K562 (cell line): ENCODE measurements around the gene FANCG. TPM values are rescaled to one million over a fixed set of nuclear protein-coding genes. Genes with fewer than 3 reads are reported as not detected.
A peak's percentile ranks its signal among the peaks of the same experiment; 100 is the strongest.

Experiments used
- GABPB1 ChIP-seq: sonication (generic); formaldehyde crosslinking; IDR thresholded peaks from 2 replicates; pipeline ENCODE4 v1.8.0; 2022; ENCODE audit warnings: mild to moderate bottlenecking, missing genetic modification reagents
- HDAC6 ChIP-seq: IDR thresholded peaks from 2 replicates; pipeline ENCODE4 v1.6.1; 2012; ENCODE audit warnings: low read depth, mild to moderate bottlenecking, control low read depth, inconsistent platforms, low read length, moderate library complexity
- MGA ChIP-seq: fragments of 450-650 bp; IDR thresholded peaks from 2 replicates; pipeline ENCODE4 v1.6.1; 2016; ENCODE audit warnings: mild to moderate bottlenecking, moderate library complexity
- RBM22 ChIP-seq: fragments of 200-400 bp; formaldehyde crosslinking; IDR thresholded peaks from 2 replicates; pipeline ENCODE4 v1.6.1; 2018; ENCODE audit warnings: low read length, low read depth; ENCODE audit not compliant: poor library complexity, severe bottlenecking
- SRF ChIP-seq, 2 experiments: fragments of 250-450, 450-650 bp in 1 of 2; sonication (Bioruptor Pico) in 1 of 2; sonication (generic) in 1 of 2; formaldehyde crosslinking; IDR thresholded peaks; 2 replicates each; pipeline versions ENCODE4 v1.5.0 to v1.5.1; 2020 to 2022; ENCODE audit warnings: mild to moderate bottlenecking in 1 of 2, missing genetic modification reagents in 1 of 2
- U2AF2 ChIP-seq: fragments of 200-400 bp; formaldehyde crosslinking; optimal IDR thresholded peaks from 2 replicates; pipeline ENCODE3; 2017; ENCODE audit warnings: low read depth, mild to moderate bottlenecking, low read length
- XRCC3 ChIP-seq: fragments of 450-650 bp; IDR thresholded peaks from 2 replicates; pipeline ENCODE4 v1.6.1; 2017; ENCODE audit warnings: mild to moderate bottlenecking, moderate library complexity
- polyA plus RNA-seq, 8 experiments: library from polyadenylated mRNA; depleted of rRNA in 4 of 8; stranded (reverse) in 5 of 8; unstranded in 3 of 8; fragments of >200 nt; fragmentation: Nextera tagmentation in 2 of 8; fragmentation: Illumina TruSeq in 1 of 8; extraction: Ambion mirVana in 2 of 8; extraction: Trizol in 1 of 8; gene quantifications; 2 replicates each; pipeline versions ENCODE4 v1.2.1 to v1.2.3, GENCODE V29; 2011 to 2014; ENCODE audit warnings: inconsistent platforms in 1 of 8, missing spikeins in 1 of 8
- total RNA-seq, 7 experiments: library from RNA; depleted of rRNA in 6 of 7; stranded (reverse); fragments of >200 nt in 6 of 7; fragmentation: Illumina TruSeq in 2 of 7; extraction: Trizol in 2 of 7; gene quantifications; 2 replicates each; pipeline versions ENCODE4 v1.2.1 to v1.2.3, GENCODE V29; 2011 to 2021; ENCODE audit warnings: low replicate concordance in 1 of 7
- TF ChIP-seq, protein P1 (sequence below): fragments of 150-350 bp; IDR thresholded peaks from 2 replicates; pipeline ENCODE4 v1.6.1; 2014; ENCODE audit warnings: low read depth, mild to moderate bottlenecking, low read length, borderline replicate concordance
- TF ChIP-seq, protein P2 (sequence below): sonication (generic); formaldehyde crosslinking; IDR thresholded peaks from 2 replicates; pipeline ENCODE4 v1.5.0; 2020; ENCODE audit warnings: missing genetic modification reagents
- TF ChIP-seq, protein P3 (sequence below): fragments of 250-450 bp; sonication (Bioruptor Pico); IDR thresholded peaks from 2 replicates; pipeline ENCODE4 v1.8.0; 2021; ENCODE audit warnings: moderate library complexity, mild to moderate bottlenecking, inconsistent platforms

FANCG gene
- total and polyA plus RNA-seq, 9 of the 15 experiments (the other 6 are each of a cell fraction or from before 2014, with no cell fraction given) = 7.5 to 43.9 (median 31.0) TPM

DNA sequence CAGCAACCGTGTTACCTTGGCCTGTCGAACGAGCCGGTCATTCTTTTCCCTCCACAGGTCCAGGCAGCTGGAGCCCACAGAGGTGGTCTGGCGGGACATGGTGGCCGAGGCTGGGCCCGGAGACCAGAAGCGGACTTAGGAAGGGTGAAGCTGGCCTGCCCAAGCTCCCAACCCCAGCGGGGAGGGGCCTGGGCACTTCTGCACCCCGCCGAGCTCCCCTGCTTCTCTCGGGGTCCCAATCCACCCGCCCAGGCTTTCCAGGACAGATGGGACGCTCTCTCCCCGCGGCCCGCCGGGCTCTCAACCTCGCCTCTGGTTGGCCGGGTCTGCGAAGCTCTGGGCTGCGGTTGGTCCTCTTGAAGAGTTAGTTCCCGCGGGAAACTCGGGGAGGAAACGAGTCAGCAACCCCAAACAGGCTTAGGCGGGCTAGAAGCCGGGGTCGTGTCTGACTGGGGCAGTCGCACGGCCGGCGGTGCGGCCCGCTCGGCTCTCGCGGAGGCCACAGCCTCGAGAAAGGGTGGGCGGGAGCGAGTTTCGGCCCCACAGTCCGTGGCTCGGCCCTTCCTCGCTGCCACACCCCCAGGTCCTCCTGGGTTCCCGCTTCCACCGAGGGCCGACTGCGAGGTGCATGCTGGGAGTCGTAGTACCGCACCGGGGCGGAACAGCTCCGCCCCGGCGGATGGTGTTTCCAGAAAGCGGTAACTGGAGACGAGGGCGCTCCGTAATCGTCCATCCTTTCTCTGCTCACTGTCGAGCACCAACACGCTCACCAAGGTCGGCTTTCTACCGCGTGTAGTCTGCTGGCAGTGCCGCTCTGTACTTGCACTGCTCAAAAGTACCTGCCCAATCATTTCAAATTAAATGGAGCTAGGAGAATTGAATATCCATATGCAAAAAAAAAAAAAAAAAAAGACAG is at the start of gene FANCG (continued):
- TF ChIP-seq GABPB1 (CRISPR knock-in tag) (peak; percentile 63; the same call in 1 of the 2 replicates), SRF (CRISPR knock-in tag; IDR thresholded peaks at IDR 0.05) (no peak; a peak in 1 of 4 replicates), MGA (peak; percentile 78), RBM22 (peak; percentile 26), U2AF2 (no peak), HDAC6 (no peak), XRCC3 (no peak)
- TF ChIP-seq, protein P1, sequence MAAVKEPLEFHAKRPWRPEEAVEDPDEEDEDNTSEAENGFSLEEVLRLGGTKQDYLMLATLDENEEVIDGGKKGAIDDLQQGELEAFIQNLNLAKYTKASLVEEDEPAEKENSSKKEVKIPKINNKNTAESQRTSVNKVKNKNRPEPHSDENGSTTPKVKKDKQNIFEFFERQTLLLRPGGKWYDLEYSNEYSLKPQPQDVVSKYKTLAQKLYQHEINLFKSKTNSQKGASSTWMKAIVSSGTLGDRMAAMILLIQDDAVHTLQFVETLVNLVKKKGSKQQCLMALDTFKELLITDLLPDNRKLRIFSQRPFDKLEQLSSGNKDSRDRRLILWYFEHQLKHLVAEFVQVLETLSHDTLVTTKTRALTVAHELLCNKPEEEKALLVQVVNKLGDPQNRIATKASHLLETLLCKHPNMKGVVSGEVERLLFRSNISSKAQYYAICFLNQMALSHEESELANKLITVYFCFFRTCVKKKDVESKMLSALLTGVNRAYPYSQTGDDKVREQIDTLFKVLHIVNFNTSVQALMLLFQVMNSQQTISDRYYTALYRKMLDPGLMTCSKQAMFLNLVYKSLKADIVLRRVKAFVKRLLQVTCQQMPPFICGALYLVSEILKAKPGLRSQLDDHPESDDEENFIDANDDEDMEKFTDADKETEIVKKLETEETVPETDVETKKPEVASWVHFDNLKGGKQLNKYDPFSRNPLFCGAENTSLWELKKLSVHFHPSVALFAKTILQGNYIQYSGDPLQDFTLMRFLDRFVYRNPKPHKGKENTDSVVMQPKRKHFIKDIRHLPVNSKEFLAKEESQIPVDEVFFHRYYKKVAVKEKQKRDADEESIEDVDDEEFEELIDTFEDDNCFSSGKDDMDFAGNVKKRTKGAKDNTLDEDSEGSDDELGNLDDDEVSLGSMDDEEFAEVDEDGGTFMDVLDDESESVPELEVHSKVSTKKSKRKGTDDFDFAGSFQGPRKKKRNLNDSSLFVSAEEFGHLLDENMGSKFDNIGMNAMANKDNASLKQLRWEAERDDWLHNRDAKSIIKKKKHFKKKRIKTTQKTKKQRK = no peak
- TF ChIP-seq, protein P2, sequence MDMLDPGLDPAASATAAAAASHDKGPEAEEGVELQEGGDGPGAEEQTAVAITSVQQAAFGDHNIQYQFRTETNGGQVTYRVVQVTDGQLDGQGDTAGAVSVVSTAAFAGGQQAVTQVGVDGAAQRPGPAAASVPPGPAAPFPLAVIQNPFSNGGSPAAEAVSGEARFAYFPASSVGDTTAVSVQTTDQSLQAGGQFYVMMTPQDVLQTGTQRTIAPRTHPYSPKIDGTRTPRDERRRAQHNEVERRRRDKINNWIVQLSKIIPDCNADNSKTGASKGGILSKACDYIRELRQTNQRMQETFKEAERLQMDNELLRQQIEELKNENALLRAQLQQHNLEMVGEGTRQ (CRISPR knock-in tag) = no peak
- TF ChIP-seq, protein P3, sequence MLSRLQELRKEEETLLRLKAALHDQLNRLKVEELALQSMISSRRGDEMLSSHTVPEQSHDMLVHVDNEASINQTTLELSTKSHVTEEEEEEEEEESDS (CRISPR knock-in tag) = no peak
